NCI-H524 treated with DMSO at 0.1 percent for 48 hours (cell line): ENCODE results near the gene SHISA6.

Experiments used
- DNase-seq: peaks from one replicate; lab custom pipeline; 2025; lab: John Stamatoyannopoulos, UW

The SHISA6 gene

DNA sequence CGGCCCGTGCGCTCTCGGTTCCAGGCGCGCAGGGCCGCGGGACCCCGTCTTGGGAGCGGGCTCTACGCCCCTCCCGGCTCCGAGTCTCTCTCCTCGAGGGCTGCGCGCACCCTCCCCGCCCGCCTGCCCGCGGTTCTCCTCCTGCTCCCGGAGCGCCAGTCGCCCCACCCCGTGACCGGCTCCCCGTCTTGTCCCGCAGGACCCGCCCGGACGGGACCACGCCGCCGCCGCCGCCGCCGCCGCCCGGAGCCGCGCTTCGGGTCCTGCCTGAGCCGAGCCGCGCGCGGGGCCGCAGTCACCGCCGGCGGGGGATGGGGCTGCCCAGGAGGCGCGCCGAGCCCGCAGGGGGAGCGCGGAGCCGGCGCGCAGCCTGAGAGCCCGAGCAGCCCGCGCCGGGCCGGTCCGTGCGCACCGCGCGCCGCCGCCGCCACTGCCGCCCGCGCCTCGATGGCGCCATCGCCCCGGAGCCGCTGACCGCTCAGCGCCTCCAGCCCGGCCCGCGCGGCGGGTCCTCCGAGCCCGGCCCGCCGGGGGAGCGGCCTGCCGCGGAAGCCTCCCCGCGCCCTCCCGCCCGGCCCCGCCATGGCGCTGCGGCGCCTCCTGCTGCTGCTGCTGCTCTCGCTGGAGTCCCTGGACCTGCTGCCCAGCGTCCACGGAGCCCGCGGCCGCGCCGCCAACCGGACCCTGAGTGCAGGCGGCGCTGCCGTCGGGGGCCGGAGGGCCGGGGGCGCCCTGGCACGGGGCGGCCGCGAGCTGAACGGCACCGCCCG is at the start of gene SHISA6:
SHISA6 (plus strand) TSS at position 373 of the 770 bp plus-strand sequence.
- no peak for DNase-seq

DNA sequence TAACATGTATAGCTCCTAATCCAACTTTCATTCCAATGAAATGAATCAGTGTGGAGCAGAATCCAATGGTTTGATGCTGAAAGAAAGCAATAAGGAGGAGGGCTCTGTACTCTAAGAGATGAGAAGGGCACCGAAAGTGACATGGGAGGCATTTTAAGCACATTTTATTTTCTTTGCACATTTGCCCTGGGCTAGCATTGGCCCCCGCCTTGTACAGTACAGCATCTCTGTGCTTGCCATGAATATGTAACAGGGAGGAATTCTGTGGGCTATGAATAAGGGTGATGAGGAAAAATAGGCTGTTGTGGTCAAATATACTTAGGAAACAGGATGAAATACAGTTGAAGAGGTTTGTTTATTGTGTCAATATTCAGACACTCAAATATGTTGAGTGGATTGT is 45.2 kb upstream of the SHISA6 start:
- DNase-seq: no peak

DNA sequence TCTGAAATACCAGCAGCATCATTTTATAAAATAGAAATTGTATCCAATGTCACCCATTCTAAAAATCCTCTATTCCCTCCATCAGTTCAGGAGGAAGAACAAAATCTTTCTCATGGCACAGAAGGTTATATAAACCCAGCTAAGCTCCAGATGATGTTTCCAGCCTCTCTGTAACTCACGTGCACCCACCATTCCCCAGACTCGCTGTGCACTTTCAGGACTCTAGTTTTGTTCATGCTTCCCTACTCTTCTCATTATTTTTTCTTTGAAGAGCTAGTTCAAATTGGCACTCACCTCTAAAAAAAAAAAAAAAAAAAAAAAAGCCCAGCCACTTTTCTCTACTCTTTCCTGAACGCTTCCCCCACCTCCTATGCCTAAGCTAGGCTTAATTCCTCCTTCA is 36.0 kb upstream of the SHISA6 start:
- DNase-seq: no peak

DNA sequence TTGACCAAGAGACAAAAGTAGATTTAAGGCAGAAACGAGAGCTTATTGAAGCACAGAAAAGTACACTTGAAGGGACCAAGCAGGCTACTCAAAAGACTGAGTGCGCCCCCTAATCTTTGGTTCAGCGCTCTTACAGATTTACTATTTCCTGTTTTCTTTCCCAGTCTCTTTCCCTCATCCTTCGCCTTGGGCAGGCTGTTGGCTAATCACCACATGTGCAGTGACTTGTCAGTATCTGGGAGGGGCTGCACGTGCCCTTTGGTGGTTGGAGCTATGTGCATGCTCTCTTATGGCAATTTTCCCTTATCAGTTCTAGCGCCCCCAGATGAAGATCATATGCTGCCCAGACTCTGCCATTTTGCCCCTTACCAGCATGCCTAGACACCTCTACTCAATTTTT is 35.4 kb upstream of the SHISA6 start:
- DNase-seq: no peak

DNA sequence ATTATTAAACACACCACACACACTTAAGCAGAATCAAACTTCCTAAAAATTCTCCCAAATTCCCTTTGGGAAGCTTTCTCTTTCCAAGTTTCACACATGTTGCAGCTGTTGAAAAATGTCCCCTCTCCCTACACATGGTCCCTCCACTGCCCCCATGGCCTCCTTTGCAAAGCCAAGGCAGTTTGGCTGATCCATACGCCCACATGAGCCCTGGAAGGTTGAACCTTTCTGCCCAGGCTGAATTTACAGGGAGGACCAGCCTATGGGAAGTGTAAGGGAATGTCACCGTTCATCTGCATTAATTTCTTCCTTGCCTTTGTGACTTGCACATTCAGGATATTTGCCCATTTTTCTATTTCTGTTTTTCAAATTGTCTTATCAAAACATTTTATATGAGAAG is 31.1 kb upstream of the SHISA6 start:
- DNase-seq: no peak

DNA sequence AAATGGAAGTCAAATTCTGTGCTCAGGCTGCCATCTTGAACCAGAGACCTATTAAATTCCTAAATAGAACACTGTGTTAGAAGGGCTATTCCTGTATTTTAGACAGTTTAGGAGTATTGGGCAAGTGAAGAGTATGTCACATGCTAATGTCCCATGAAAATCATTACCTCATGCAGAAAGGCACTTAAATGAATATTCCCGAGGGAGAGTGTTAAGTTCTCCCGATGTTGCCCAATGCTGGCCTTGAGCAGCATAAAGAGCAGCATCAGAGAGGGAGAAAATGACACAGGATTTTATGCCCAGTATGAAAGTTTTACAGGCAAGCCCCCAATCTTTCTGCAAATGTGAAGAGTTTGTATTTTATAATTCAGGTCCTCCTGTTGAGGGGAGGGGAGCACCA is 28.2 kb upstream of the SHISA6 start:
- no peak for DNase-seq

DNA sequence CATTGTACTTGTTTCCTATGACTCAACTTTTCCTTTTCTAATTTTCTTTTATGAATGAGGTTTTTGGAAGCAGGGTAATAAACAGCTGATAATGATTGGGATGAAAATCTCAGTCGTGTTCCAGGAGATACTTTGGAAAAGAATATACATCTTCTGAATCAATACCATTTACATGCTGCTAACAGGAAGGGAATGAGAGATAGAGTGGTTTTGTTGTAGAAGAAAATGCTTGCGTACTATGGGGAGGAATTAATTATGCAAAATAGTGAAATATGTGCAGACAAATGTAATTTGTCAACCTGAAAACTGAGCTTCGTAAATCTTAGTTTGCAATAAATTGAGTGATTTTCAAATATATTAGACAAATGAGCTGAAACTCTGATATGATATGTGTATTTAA is 24.0 kb upstream of the SHISA6 start:
- no peak for DNase-seq

DNA sequence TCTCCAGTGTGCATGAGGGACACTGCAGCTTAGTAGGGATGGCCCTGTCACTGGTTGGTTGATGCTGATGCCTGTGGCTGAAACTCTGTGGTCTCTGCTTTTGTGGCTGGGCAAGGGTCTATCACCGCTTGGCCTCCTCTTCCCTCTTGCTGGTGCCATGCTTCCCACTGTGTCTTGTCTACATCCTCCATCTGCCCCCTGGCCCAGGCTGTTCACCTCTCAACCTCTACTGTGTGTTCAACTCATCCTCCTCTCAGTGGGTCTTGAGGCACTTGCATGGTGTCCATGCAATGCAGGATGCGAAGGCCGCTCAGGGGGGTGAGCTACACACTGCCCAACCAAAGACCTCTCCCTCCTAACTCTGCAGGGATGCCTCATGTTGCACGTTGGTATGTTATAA is 19.8 kb upstream of the SHISA6 start:
- no peak for DNase-seq

DNA sequence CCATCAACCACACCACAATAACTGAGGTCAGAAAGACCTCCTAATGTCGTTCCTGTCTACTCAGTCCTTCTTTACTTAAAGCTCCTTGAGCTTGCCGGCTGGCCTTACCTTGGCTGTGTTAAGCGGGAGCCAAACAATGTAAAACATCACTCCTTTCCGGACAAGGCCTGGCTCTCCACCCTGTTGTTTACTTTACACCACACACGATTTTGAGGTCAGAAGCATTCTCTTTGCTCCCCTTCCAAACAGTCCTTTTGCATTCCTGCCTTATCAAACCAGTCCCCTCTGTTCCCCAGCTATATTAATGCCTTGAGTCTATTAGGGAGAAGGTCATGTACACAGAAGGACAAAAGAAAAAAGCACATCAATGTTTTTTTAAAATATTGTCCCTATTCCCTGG is 19.3 kb upstream of the SHISA6 start:
- DNase-seq: no peak

DNA sequence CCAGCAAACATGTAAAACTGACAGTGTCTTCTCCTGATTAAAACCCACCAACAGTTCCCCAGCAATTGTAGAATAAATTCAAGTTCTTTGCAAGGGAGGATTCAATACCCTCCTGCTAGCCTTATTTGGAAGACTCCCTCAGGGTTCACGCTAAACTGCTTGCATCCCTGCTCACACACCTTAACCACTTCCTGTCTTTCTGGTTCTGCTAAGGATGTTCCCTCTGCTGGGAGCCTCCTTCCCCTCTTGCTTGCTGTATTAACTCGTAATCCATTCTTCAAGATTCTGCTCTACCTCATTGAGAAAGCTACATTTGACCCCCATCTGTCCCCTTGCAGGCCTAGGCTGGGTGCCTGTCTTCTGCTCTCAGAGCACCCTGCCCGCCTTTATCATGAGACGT is 2.3 kb upstream of the SHISA6 start:
- no peak for DNase-seq

DNA sequence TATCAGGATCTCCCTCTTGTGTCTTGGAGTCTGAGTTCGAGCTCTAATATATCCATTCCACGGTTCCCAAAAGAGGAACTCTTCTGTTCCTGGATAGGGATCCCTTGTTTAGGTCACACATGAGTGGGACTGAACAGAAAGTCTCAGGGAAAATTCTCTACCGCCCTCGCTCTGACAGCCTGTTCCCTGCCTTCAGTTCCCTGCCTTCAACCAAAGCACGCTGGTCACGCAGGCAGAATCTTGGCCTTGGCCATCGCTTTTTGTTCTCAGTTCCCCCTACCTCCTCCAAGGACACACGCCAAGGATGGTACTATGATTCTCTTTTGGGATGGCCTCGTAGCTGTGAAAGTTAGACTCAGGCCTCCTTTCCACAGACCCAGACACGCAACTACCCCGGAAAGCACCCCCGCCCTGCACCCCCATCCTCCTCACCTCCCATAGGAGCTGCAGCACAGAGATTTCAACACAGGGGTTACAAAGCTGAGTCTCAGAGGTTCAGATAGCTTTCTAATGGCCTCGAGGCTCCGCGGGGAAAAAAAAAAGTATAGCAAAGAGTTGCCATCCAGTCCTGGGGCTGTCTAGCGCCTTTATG is 1.5 kb upstream of the SHISA6 start:
- no peak for DNase-seq

DNA sequence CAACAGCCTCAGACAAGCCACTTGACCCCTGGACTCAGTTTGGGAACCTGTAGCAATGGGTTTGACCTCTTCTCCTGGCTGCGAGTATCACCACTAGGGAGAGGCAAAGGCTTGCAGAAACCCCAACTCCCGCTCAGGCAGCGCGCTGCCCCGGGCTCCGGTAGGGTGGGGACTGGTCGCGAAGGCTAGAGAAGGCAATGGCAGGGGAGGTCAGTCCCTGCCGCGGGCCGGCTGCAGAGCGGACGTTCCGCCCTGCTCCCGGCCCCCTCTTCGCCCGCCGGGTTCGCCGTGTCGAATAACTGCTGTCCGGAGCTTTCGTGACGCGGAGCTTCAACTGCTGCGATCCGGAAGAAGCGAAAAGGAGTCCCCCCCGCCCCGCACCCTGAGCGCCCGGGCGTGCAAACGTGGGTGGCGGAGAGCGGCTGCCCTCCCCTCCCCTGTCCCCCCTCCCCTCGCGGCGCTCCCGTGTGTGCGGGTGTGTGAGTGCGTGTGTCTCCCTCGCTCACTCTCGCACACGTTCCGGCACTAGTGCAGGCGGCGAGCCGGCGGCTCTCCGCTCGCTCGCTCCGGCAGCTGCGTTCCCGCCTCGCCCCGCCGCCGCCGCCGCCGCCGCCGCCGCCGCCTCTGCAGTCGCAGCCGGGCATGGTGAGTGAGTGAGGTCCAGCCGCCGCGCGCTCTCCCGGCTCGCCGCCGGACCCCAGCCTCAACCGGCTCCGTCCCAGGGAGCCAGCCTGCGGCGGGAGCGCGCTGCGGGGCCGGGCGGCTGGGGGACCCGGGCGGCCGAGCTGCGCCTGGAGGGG is 772 bp upstream of the SHISA6 start:
- no peak for DNase-seq

DNA sequence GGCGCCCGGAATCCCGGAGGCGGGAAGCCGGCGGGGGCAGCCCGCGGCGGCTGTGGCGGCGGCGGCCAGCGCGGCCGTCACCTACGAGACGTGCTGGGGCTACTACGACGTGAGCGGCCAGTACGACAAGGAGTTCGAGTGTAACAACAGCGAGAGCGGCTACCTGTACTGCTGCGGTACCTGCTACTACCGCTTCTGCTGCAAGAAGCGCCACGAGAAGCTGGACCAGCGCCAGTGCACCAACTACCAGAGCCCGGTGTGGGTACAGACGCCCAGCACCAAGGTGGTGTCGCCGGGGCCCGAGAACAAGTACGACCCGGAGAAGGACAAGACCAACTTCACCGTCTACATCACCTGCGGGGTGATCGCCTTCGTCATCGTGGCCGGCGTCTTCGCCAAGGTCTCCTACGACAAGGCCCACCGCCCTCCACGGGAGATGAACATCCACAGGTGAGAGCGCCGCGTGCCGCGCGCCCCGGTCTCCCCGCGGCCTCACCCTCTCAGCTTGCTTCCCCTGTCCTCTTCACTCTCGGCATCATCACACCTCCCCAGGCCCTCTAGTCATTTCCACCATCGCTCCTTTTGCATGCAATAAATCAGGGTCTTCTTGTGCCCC is 706 bp downstream of the SHISA6 start:
- DNase-seq: no peak

DNA sequence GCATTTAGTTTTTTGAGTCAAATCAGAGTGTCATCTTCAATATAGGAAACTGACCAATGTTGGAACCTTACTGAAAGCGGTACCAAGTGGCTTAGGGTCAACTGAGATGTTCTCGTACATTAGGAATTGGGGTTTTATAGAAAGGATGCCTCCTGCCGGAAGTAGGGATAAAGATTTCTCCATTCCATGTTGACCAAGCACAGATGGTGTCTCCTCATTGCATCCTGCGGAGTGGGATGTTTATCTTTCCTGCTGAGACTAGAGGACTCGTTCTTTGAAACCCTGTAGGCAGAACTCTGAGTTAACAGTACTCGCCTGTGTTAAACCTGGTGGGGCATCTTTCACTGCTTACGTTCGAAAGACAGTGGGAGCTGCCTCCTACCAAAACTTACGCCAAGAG is 1.4 kb downstream of the SHISA6 start:
- DNase-seq: no peak

DNA sequence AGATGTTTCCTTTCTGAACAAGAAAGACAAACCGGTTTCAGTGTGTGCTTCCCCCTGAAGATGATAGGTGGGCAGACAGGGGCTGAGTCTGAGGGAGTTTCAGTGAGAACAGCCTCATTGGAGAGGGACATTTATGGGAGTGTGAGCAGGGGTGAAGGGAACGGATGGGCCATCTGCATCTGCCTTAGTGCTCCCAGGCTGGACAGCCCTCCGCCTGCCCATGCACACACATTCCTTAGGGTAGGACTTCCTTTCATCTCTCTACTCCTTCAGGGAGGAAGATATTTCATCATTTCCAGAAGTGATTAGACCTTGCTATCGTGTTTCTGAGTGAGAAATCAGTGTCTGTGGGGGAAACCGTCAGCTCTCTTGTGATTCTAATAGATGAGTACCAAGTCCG is 3.8 kb downstream of the SHISA6 start:
- DNase-seq: no peak

DNA sequence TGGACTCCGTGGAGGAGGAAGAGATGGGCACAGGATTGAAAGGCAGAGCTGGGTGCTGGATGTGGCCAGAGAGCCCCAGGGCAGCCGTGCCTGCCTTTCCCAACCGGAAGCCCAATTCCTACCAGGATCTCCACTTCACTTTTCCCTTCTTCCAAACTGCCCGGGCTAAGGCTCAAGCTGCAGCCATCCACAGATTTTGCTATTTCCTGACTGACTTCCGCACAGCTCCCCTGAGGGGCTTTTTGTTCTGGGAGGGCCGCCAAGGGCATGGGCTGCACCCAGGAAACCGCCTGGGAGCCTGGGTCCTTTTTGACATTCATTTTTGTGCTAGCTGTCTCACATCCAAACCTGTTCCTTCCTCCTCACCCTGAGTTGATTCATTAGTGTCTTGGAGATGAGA is 4.2 kb downstream of the SHISA6 start:
- no peak for DNase-seq

DNA sequence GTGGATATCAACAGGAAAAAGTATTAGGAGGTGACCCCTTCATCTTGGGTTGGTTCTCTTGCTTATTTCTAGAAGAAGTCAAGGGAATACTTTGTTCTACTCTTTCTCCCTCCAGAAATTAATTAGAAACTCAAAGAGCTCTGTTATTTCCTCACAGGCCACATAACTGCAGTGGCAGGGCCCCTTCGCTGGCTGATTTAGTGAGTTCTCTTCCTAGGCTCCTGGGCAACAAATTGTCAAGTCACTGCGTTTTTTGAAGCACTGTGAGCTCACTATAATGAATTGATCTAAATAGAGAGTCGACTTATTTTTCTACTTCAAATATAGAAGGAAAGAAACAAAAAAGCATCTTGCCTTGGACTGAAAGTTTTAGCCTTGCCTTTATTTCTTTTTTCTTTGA is 4.8 kb downstream of the SHISA6 start:
- no peak for DNase-seq

DNA sequence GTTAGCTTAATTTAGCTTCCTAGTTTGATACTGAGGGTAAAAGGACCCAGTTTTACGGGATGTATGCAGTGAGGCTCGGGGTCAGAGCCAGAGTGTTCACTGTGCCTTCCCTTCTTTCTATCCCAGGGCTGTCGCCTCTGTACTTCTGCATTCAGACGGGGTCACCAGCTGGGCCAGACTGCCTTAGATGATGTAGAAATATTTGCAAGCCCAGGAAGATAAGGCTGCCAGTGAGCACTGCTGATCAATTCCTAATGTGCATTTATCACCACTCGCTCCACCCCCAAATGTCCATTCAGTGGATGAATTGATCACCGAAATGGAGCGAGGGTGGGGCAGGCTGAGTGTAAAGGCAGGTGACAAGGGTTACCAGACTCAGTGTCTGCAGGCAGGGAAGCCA is 9.1 kb downstream of the SHISA6 start:
- DNase-seq: no peak

DNA sequence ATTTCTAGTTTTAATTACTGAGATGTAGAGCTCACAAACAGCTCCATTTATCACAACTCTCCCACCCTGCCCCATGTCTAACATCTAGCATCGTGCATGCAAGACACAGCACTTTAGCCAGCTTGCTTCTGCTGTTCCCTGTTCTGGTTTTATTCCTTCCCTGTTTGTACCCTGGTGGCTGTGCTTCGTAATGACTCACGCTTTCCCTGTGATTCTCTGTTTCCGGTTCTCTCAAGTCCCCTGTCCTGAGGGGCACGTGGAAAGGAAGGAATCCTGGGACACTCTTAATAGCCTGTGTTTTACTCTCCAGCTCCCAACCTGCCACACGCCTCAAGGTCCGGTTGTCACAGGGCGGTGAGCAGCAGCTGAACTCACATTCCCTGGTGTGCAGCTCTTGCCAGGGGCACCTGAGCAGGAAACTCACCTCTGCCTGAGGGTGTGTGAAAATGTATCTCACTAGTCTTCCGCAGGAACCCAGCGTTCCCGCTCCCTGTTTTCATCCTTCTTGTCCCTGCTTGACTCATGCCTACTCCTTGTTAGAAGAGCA is 10.6 kb downstream of the SHISA6 start:
- no peak for DNase-seq

DNA sequence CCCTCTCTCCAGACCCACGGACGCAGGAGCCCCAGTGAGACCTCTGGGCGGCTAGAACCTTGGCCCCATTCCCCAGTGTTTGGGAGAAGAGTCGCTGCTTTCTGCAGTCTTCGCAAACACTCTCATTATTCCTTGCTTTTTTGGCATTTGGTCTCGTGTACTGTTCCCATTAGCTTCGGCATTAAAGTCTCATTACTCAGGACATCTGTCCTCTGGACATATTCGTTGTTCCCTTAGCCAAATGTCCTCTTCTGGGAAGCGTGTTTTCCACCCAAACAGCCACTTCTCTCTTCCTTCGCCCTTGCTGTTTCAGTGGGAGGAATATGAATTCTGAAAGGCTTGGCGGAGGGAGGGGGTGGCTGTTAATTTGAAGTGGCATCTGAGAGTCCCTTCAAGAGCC is 11.1 kb downstream of the SHISA6 start:
- no peak for DNase-seq

DNA sequence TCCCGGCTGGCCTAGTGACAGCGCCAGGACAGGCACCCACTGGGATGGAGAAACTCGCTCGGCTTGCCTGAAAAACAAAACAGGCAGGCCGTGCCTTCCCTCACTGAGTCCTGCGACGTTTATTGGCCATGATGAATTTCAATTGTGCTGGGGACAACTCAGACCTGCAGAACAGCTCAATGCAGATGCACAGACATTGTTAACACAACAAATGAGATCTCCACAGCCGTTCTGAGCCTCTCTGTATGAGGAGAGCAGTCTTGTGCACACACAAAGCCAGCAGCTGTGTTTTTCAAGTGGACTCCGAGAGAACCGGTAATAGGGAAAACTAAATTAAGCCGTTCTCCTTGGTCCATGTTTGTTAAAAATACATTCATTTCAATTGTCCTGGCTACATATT is 15.9 kb downstream of the SHISA6 start:
- no peak for DNase-seq

DNA sequence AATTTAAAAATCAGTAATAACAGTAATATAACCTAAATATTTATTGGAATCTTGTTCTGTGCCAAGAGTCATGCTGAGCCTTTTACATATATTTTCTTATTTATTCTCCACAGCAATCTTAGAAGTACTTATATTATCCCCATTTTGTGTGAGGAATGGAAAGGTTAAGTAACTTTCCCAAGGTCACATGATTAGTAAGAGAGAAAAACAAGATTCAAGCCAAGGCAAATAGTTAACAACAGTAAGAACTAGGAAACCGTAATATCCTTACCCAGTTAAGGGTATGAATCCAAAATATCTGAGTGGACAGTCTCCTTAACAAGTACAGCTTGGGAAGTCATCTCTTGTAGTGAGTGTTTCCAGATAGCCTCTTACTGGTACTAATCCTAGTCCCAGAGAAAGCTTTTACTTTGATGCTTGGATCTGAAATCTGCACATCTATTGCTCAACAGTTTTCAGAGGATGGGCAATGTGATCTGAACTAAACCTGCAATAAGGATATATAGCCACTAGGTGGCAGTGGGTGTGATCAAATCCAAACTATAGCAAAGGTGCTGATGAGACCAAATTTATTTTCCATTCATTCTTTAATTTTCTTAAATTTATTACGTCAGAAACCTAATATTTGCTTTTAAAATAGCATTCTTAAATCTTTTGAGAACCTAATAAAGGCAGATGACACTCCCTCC is 23.3 kb downstream of the SHISA6 start:
- DNase-seq: no peak
